ENCODE results near the gene SH3BP5.
A peak's percentile ranks its signal among the peaks of the same experiment; 100 is the strongest.

Gene SH3BP5

GRCh38 chr3:15276028-15276724 lies 56.2 kb downstream of the SH3BP5 start:
- DNase-seq (ENCODE audit: low spot score) = no peak
- in situ Hi-C loops (cut with MboI; ENCODE audit: low sequenced_read_pairs, unreplicated experiment) = loop anchor here (10.0 kb wide), 1 partner anchor 49 kb away; no protein-coding TSS in a partner anchor
- TF ChIP-seq CTCF (IDR thresholded peaks at IDR 0.05; ENCODE audit: borderline replicate concordance, control extremely low read depth, extremely low read depth, insufficient read depth, missing control alignments) = no peak

- no peak for TF ChIP-seq CTCF (IDR thresholded peaks at IDR 0.05; ENCODE audit: borderline replicate concordance, control extremely low read depth, extremely low read depth, insufficient read depth, missing control alignments)
- DNase-seq (ENCODE audit: low spot score) = no peak
- in situ Hi-C loops (cut with MboI; ENCODE audit: low sequenced_read_pairs, unreplicated experiment) = loop anchor here (10.0 kb wide), 1 partner anchor 52 kb away; no protein-coding TSS in a partner anchor
Measured at GRCh38 chr3:15273227-15273626, 59.2 kb downstream of the SH3BP5 start.

DNA sequence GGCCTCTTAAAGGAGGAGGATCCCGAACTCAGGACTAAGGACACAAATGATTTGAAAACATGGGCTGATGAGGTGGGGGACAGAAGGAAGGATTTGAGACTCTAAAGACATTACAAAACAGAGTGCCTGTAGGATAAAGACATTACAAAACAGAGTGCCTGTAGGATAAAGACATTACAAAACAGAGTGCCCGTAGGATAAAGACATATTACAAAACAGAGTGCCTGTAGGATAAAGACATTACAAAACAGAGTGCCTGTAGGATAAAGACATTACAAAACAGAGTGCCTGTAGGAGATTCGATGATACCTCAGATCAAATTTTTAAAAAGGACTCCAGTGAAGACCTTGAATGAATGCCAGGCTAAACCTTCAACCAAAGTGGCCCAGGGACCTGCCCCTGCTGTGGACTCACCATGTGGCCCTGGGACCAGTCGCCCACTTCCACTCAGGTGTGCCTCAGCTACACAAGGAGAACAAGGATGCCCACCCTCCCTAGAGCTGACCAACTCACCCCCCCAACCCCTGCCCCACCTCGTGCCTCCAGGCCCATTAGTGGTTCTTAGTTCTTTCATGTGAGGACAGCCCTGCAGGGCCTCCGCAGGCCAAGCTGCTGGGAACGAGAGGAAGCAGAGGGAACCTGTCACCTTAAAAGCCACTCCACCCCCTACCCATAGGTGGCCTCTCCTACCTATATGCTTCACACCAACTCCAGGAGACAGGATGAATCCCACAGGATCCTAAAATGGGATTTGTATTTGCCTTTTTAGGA lies 59.8 kb downstream of the SH3BP5 start:
- in situ Hi-C loops (cut with MboI; ENCODE audit: low sequenced_read_pairs, unreplicated experiment) = loop anchor here (10.0 kb wide), 1 partner anchor 52 kb away; no protein-coding TSS in a partner anchor
- DNase-seq (ENCODE audit: low spot score) = no peak
- TF ChIP-seq CTCF (IDR thresholded peaks at IDR 0.05; ENCODE audit: borderline replicate concordance, control extremely low read depth, extremely low read depth, insufficient read depth, missing control alignments) = no peak

DNA sequence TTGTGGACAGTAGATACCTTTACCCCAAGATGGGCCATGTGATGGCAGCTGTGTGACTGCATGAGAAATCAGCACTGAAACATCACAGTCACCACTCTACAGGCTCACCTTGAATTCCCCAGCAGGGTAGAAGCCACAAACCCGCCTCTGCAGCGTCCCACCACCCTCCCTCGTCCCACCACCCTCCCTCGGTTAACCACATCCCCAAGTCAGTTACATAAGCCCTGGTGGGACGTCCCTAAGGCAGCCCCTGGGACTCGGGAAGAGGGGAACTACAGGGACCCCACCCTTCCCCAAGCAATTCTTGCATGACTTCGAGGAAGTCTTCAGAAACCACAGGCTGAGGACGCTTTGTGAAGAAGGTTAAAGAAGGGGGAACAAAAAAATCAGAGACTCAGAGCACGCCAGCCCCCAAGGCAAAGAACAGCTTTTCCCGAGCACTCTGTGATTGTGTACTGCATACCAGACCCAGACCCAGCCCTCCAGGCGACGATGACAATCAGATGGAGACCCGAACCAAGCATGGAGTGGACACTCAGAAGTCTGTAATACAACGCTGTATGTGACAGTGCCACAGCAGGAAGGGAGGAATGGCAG lies 60.5 kb downstream of the SH3BP5 start:
- in situ Hi-C loops (cut with MboI; ENCODE audit: low sequenced_read_pairs, unreplicated experiment) = loop anchor here (10.0 kb wide), 1 partner anchor 53 kb away; no protein-coding TSS in a partner anchor

GRCh38 chr3:15271030-15271429 lies 61.4 kb downstream of the SH3BP5 start:
- no peak for TF ChIP-seq CTCF (IDR thresholded peaks at IDR 0.05; ENCODE audit: borderline replicate concordance, control extremely low read depth, extremely low read depth, insufficient read depth, missing control alignments)
- no peak for DNase-seq (ENCODE audit: low spot score)
- in situ Hi-C loops (cut with MboI; ENCODE audit: low sequenced_read_pairs, unreplicated experiment) = loop anchor here (10.0 kb wide), 1 partner anchor 54 kb away; no protein-coding TSS in a partner anchor

More for the DNA sequence above, 60.5 kb downstream of the SH3BP5 start:
- TF ChIP-seq CTCF (IDR thresholded peaks at IDR 0.05; ENCODE audit: borderline replicate concordance, control extremely low read depth, extremely low read depth, insufficient read depth, missing control alignments) = no peak
- peak; percentile 72 for DNase-seq (ENCODE audit: low spot score)
